ENCODE measurements around the gene FOXC1.

The FOXC1 gene

GRCh38 chr6:1609648-1610496, at the start of gene FOXC1:
TSS of gene FOXC1 (plus strand) at chr6:1609915. CDS start at chr6:1610446, 531 bp downstream.
- Histone ChIP-seq H3K27me3 (ENCODE audit: insufficient read depth, low read depth) (peaks cover 18% of the 10 kb centered on the region), H3K27ac (peak within 1 kb of the TSS; percentile 57), H3K4me3 (IDR thresholded peaks at IDR 0.05; ENCODE audit: insufficient read depth, low read depth, low read length) (no peak within 1 kb of the TSS), H3K4me2 (peak within 1 kb of the TSS; percentile 51), H3K9ac (peak within 1 kb of the TSS; percentile 80), H2AFZ (ENCODE audit: low read depth) (peak within 1 kb of the TSS; percentile 84), H3K36me3 (ENCODE audit: insufficient read depth) (no peaks in the 10 kb centered on the region), H3K4me1 (ENCODE audit: low read depth, poor library complexity, severe bottlenecking) (no peaks in the 10 kb centered on the region), H3K79me2 (ENCODE audit: insufficient read depth, low read depth) (no peaks in the 10 kb centered on the region), H4K20me1 (ENCODE audit: insufficient read depth) (no peaks in the 10 kb centered on the region)
- no peak for TF ChIP-seq CTCF (conservative IDR thresholded peaks at IDR 0.05; ENCODE audit: low read depth, low read length)

GRCh38 chr6:1560281-1561058, 49.2 kb upstream of the FOXC1 start:
- TF ChIP-seq CTCF (conservative IDR thresholded peaks at IDR 0.05; ENCODE audit: low read depth, low read length), result no peak

GRCh38 chr6:1561355-1561754, 48.4 kb upstream of the FOXC1 start:
- Histone ChIP-seq H3K4me2 (no peak overlapping the region), H3K27me3 (ENCODE audit: insufficient read depth, low read depth) (no peaks in the 10 kb centered on the region), H3K4me1 (ENCODE audit: low read depth, poor library complexity, severe bottlenecking) (no peaks in the 10 kb centered on the region), H3K36me3 (ENCODE audit: insufficient read depth) (no peaks in the 10 kb centered on the region), H3K9ac (no peak overlapping the region), H3K79me2 (ENCODE audit: insufficient read depth, low read depth) (no peaks in the 10 kb centered on the region), H3K27ac (no peak overlapping the region), H2AFZ (ENCODE audit: low read depth) (no peak overlapping the region), H4K20me1 (ENCODE audit: insufficient read depth) (no peaks in the 10 kb centered on the region), H3K4me3 (IDR thresholded peaks at IDR 0.05; ENCODE audit: insufficient read depth, low read depth, low read length) (no peak overlapping the region)
- no peak for TF ChIP-seq CTCF (conservative IDR thresholded peaks at IDR 0.05; ENCODE audit: low read depth, low read length)

More at GRCh38 chr6:1560281-1561058, 49.2 kb upstream of the FOXC1 start:
- Histone ChIP-seq H3K4me2 (no peak overlapping the region), H4K20me1 (ENCODE audit: insufficient read depth) (no peaks in the 10 kb centered on the region), H3K36me3 (ENCODE audit: insufficient read depth) (no peaks in the 10 kb centered on the region), H3K4me3 (IDR thresholded peaks at IDR 0.05; ENCODE audit: insufficient read depth, low read depth, low read length) (no peak overlapping the region), H3K4me1 (ENCODE audit: low read depth, poor library complexity, severe bottlenecking) (no peaks in the 10 kb centered on the region), H3K9ac (no peak overlapping the region), H3K79me2 (ENCODE audit: insufficient read depth, low read depth) (no peaks in the 10 kb centered on the region), H2AFZ (ENCODE audit: low read depth) (no peak overlapping the region), H3K27ac (no peak overlapping the region), H3K27me3 (ENCODE audit: insufficient read depth, low read depth) (no peaks in the 10 kb centered on the region)

GRCh38 chr6:1562171-1562955, 47.4 kb upstream of the FOXC1 start:
- Histone ChIP-seq H2AFZ (ENCODE audit: low read depth) (no peak overlapping the region), H3K36me3 (ENCODE audit: insufficient read depth) (no peaks in the 10 kb centered on the region), H3K27me3 (ENCODE audit: insufficient read depth, low read depth) (no peaks in the 10 kb centered on the region), H3K4me3 (IDR thresholded peaks at IDR 0.05; ENCODE audit: insufficient read depth, low read depth, low read length) (no peak overlapping the region), H3K9ac (no peak overlapping the region), H3K79me2 (ENCODE audit: insufficient read depth, low read depth) (no peaks in the 10 kb centered on the region), H4K20me1 (ENCODE audit: insufficient read depth) (no peaks in the 10 kb centered on the region), H3K27ac (no peak overlapping the region), H3K4me1 (ENCODE audit: low read depth, poor library complexity, severe bottlenecking) (no peaks in the 10 kb centered on the region), H3K4me2 (no peak overlapping the region)
- no peak for TF ChIP-seq CTCF (conservative IDR thresholded peaks at IDR 0.05; ENCODE audit: low read depth, low read length)

Data from KMS-11 (cell line).